ENCODE results near the gene ZSCAN29. TPM values are rescaled to one million over a fixed set of nuclear protein-coding genes. Genes with fewer than 3 reads are reported as not detected.

ZSCAN29 gene
- total RNA-seq, 4 donors from 2014 or later: 25.1 to 33.7 (median 29.8) TPM

DNA sequence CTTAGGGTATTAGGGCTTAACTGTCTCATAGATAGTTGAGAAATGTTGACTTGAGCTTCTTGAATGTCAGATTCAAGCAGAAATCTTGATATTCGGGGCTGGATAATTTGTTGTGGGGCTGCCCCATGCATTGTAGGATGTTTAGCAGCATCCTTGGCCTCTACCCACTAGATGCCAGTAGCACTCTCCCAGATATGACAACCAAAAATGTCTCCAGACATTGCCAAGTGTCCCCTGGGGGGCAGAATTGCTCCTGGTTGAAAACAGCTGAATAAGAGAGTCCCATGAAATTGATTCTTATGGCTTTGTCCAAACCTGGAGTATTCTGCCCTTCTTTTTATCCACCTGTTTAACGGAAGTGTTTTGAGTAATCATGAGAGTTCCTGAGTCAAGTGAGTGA lies 24.5 kb downstream of the ZSCAN29 start:
- WGBS, 2 donors (ENCODE audit: low coverage in 1 of 2): 93% methylated on average over 2 of the region's 2 CpGs; no CpG with 5 or more reads in 1 of the 2 donors
- Histone ChIP-seq H3K4me1 (no peaks in the 10 kb centered on the region), H3K4me3 (no peak overlapping the region), H3K9me3 (no peaks in the 10 kb centered on the region), H3K27ac (no peak overlapping the region), H3K27me3 (no peaks in the 10 kb centered on the region), H3K36me3 (no peaks in the 10 kb centered on the region)
- intact Hi-C loops (cut with DNase I; ENCODE audit: low total_unique reads): no loop called here
- DNase-seq: no peak
- no peak for TF ChIP-seq POLR2AphosphoS5 (IDR thresholded peaks at IDR 0.05)
- TF ChIP-seq, protein P1, sequence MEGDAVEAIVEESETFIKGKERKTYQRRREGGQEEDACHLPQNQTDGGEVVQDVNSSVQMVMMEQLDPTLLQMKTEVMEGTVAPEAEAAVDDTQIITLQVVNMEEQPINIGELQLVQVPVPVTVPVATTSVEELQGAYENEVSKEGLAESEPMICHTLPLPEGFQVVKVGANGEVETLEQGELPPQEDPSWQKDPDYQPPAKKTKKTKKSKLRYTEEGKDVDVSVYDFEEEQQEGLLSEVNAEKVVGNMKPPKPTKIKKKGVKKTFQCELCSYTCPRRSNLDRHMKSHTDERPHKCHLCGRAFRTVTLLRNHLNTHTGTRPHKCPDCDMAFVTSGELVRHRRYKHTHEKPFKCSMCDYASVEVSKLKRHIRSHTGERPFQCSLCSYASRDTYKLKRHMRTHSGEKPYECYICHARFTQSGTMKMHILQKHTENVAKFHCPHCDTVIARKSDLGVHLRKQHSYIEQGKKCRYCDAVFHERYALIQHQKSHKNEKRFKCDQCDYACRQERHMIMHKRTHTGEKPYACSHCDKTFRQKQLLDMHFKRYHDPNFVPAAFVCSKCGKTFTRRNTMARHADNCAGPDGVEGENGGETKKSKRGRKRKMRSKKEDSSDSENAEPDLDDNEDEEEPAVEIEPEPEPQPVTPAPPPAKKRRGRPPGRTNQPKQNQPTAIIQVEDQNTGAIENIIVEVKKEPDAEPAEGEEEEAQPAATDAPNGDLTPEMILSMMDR (IDR thresholded peaks at IDR 0.05): no peak
- TF ChIP-seq POLR2A (IDR thresholded peaks at IDR 0.05): no peak
- no peak for TF ChIP-seq EP300 (IDR thresholded peaks at IDR 0.05; ENCODE audit: low read depth)
- in situ Hi-C loops (cut with MboI; ENCODE audit: low pct_ligation_motif_present in 1 of 4, low pct_unique_long_range_greater_than_20kb in 1 of 4, low sequenced_read_pairs in 3 of 4): no loop called here

- in situ Hi-C loops (cut with MboI; ENCODE audit: low pct_ligation_motif_present in 1 of 4, low pct_unique_long_range_greater_than_20kb in 1 of 4, low sequenced_read_pairs in 3 of 4) (no loop called here), intact Hi-C loops (cut with DNase I; ENCODE audit: low total_unique reads) (no loop called here)
- Histone ChIP-seq H3K36me3 (no peaks in the 10 kb centered on the region), H3K27me3 (no peaks in the 10 kb centered on the region), H3K4me3 (peak overlapping the region; percentile 24 to 83 (median 76)), H3K4me1 (peaks cover 14 to 23% (median 21%) of the 10 kb centered on the region in 4 donors), H3K9me3 (no peaks in the 10 kb centered on the region), H3K27ac (peak overlapping the region; percentile 90 to 99 (median 96))
- no peak for TF ChIP-seq POLR2AphosphoS5 (IDR thresholded peaks at IDR 0.05)
- TF ChIP-seq, protein P1 (IDR thresholded peaks at IDR 0.05): no peak
- no peak for TF ChIP-seq EP300 (IDR thresholded peaks at IDR 0.05; ENCODE audit: low read depth)
- TF ChIP-seq POLR2A (IDR thresholded peaks at IDR 0.05): no peak
- DNase-seq: no peak
- WGBS, 2 donors (ENCODE audit: low coverage in 1 of 2): 5% methylated on average over 7 of the region's 7 CpGs; no CpG with 5 or more reads in 1 of the 2 donors
Measured at GRCh38 chr15:43330780-43331087, 40.1 kb downstream of the ZSCAN29 start.

DNA sequence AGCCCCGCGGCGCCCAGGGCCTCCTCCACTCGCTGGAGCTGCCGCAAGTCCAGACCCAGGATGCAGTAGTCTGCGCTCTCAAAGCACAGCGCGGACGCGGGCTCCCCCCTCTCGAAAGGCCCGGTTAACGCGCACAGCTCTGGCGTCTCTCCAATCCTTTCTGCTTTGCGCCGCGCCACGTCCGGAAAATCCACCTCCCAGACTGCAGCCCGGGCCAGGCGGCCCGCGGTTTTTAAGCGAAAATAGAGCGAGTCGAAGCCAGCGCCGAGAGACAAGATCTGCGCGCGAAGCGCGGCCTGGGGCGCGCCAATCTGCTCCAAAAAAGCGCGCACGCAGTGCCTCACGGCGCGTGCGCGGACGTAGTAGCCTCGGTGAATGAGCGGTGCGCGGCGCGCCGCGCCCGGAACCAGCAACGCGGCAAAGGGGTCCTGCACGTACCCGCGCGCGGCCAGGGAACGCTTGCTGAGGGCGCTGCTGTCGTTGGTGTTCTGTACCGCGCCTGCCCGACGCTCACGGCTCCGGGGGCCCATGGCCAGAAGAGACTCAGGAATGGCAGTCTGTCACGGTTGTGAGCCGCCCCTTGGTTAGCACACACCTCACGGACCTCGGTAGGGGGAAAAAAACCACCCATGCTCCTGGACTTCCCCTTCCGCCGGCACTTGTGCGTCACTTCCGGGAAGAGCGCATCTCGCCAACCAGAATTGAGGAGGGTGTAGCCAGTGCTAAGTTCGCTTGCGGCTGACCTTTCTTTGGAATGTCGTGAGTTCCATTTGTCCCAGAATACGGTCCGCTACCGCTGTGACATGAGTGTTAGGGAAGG lies 40.7 kb downstream of the ZSCAN29 start, which contains the start of gene LCMT2:
Gene LCMT2 (minus strand): TSS at position 614 of the 820 bp plus-strand sequence. CDS start 84 bp downstream, at position 530.
- Histone ChIP-seq H3K27ac (peak within 1 kb of the TSS; percentile 90 to 99 (median 96)), H3K27me3 (no peaks in the 10 kb centered on the region), H3K4me3 (peak within 1 kb of the TSS; percentile 50 to 83 (median 76)), H3K36me3 (no peaks in the 10 kb centered on the region), H3K4me1 (peaks cover 14 to 23% (median 21%) of the 10 kb centered on the region in 4 donors), H3K9me3 (no peaks in the 10 kb centered on the region)
- intact Hi-C loops (cut with DNase I; ENCODE audit: low total_unique reads): no loop called here
- in situ Hi-C loops (cut with MboI; ENCODE audit: low pct_ligation_motif_present in 1 of 4, low pct_unique_long_range_greater_than_20kb in 1 of 4, low sequenced_read_pairs in 3 of 4): no loop called here
- TF ChIP-seq, protein P1 (IDR thresholded peaks at IDR 0.05): peak in 1 of 5 experiments; percentile 12
- TF ChIP-seq EP300 (IDR thresholded peaks at IDR 0.05; ENCODE audit: low read depth) (no peak), POLR2AphosphoS5 (IDR thresholded peaks at IDR 0.05) (peak; percentile 80 to 88 (median 86)), POLR2A (IDR thresholded peaks at IDR 0.05) (peak; percentile 68)
- 0% methylated on average over 3 to 51 of the region's 86 CpGs for WGBS, 2 donors (ENCODE audit: low coverage in 1 of 2)
- DNase-seq: peak; percentile 94

GRCh38 chr15:43329217-43329959 lies 41.5 kb downstream of the ZSCAN29 start:
- H3K9me3 ChIP-seq: no peaks in the 10 kb centered on the region
- DNase-seq: peak; percentile 29
- TF ChIP-seq, protein P1 (IDR thresholded peaks at IDR 0.05): no peak
- no peak for TF ChIP-seq POLR2A (IDR thresholded peaks at IDR 0.05)
- TF ChIP-seq EP300 (IDR thresholded peaks at IDR 0.05; ENCODE audit: low read depth): no peak
- TF ChIP-seq POLR2AphosphoS5 (IDR thresholded peaks at IDR 0.05): no peak
- intact Hi-C loops (cut with DNase I; ENCODE audit: low total_unique reads): no loop called here
- no peaks in the 10 kb centered on the region for H3K27me3 ChIP-seq
- peak overlapping the region; percentile 90 to 99 (median 96) for H3K27ac ChIP-seq
- H3K36me3 ChIP-seq: no peaks in the 10 kb centered on the region
- peak overlapping the region; percentile 50 to 83 (median 76) for H3K4me3 ChIP-seq
- in situ Hi-C loops (cut with MboI; ENCODE audit: low pct_ligation_motif_present in 1 of 4, low pct_unique_long_range_greater_than_20kb in 1 of 4, low sequenced_read_pairs in 3 of 4): no loop called here
- 22% methylated on average over 38 of the region's 38 CpGs; no CpG with 5 or more reads in 1 of the 2 donors for WGBS, 2 donors (ENCODE audit: low coverage in 1 of 2)
- H3K4me1 ChIP-seq: peaks cover 14 to 23% (median 21%) of the 10 kb centered on the region in 4 donors

All from transverse colon (tissue), 4 donors.